ENCODE results near the gene VOPP1. TPM values are rescaled to one million over a fixed set of nuclear protein-coding genes. Genes with fewer than 3 reads are reported as not detected.

VOPP1 gene
- total RNA-seq, 1 donor from 2014 or later, result 155 TPM

GRCh38 chr7:55497521-55497920 is 74.8 kb downstream of the VOPP1 start:
- intact Hi-C loops (cut with micrococcal nuclease), result no loop called here

GRCh38 chr7:55496906-55497305 is 75.4 kb downstream of the VOPP1 start:
- intact Hi-C loops (cut with micrococcal nuclease), result no loop called here

- intact Hi-C loops (cut with micrococcal nuclease), result no loop called here
These were observed 77.4 kb downstream of the VOPP1 start for GRCh38 chr7:55494951-55495350.

GRCh38 chr7:55493408-55493807 is 78.9 kb downstream of the VOPP1 start:
- intact Hi-C loops (cut with micrococcal nuclease), result no loop called here

GRCh38 chr7:55491346-55491745 is 81.0 kb downstream of the VOPP1 start:
- intact Hi-C loops (cut with micrococcal nuclease), result no loop called here

GRCh38 chr7:55490099-55490498 is 82.2 kb downstream of the VOPP1 start:
- intact Hi-C loops (cut with micrococcal nuclease), result no loop called here

- intact Hi-C loops (cut with micrococcal nuclease), result no loop called here
These were observed 82.8 kb downstream of the VOPP1 start for GRCh38 chr7:55489552-55489951.

- intact Hi-C loops (cut with micrococcal nuclease), result no loop called here
These were observed 83.4 kb downstream of the VOPP1 start for GRCh38 chr7:55488804-55489340.

- intact Hi-C loops (cut with micrococcal nuclease), result no loop called here
These were observed 84.1 kb downstream of the VOPP1 start for GRCh38 chr7:55488216-55488615.

GRCh38 chr7:55486991-55487390 is 85.3 kb downstream of the VOPP1 start:
- intact Hi-C loops (cut with micrococcal nuclease), result no loop called here

GRCh38 chr7:55486192-55486590 is 86.1 kb downstream of the VOPP1 start:
- intact Hi-C loops (cut with micrococcal nuclease), result no loop called here

GRCh38 chr7:55485501-55486191 is 86.7 kb downstream of the VOPP1 start:
- intact Hi-C loops (cut with micrococcal nuclease), result no loop called here

- intact Hi-C loops (cut with micrococcal nuclease), result no loop called here
These were observed 87.5 kb downstream of the VOPP1 start for GRCh38 chr7:55484834-55485233.

GRCh38 chr7:55484241-55484640 is 88.1 kb downstream of the VOPP1 start:
- intact Hi-C loops (cut with micrococcal nuclease), result no loop called here

GRCh38 chr7:55483046-55483445 is 89.3 kb downstream of the VOPP1 start:
- intact Hi-C loops (cut with micrococcal nuclease), result no loop called here

- intact Hi-C loops (cut with micrococcal nuclease), result no loop called here
These were observed 91.1 kb downstream of the VOPP1 start for GRCh38 chr7:55481155-55481554.

GRCh38 chr7:55478700-55479099 is 93.6 kb downstream of the VOPP1 start:
- intact Hi-C loops (cut with micrococcal nuclease), result no loop called here

- intact Hi-C loops (cut with micrococcal nuclease), result loop anchor here (1.0 kb wide), 1 partner anchor 13 kb away; no protein-coding TSS in a partner anchor
These were observed 94.4 kb downstream of the VOPP1 start for GRCh38 chr7:55477781-55478374.

GRCh38 chr7:55476852-55477780 is 95.2 kb downstream of the VOPP1 start:
- intact Hi-C loops (cut with micrococcal nuclease), result loop anchor here (1.0 kb wide), 1 partner anchor 12 kb away; no protein-coding TSS in a partner anchor

- intact Hi-C loops (cut with micrococcal nuclease), result loop anchor here (1.0 to 2.0 kb wide), 3 partner anchors 41 to 117 kb away; no protein-coding TSS in a partner anchor
These were observed 96.2 kb downstream of the VOPP1 start for GRCh38 chr7:55475855-55476803.
